ES-I3 (cell line): ENCODE measurements around the gene SCYGR3.

ENCODE experiments used
- H3K36me3 ChIP-seq: 2 replicates; pipeline ENCODE4 v1.6.1; 2013; ENCODE audit warnings: mild to moderate bottlenecking, low read length, control low read depth, moderate library complexity; ENCODE audit not compliant: insufficient read depth
- H3K4me1 ChIP-seq: 2 replicates; pipeline ENCODE4 v1.6.1; 2013; ENCODE audit warnings: mild to moderate bottlenecking, control low read depth, low read length; ENCODE audit not compliant: insufficient read depth
- H3K9ac ChIP-seq: 2 replicates; pipeline ENCODE4 v1.6.1; 2013; ENCODE audit warnings: low read depth, mild to moderate bottlenecking, low read length, moderate library complexity
- H3K9me3 ChIP-seq: 2 replicates; pipeline ENCODE4 v1.6.1; 2013; ENCODE audit warnings: mild to moderate bottlenecking, low read length, moderate library complexity; ENCODE audit not compliant: control insufficient read depth, insufficient read depth

SCYGR3 gene, protein sequence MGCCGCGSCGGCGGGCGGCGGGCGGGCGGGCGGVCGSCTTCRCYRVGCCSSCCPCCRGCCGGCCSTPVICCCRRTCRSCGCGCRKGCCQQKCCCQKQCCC

GRCh38 chr2:227614740-227615139 is at the start of gene SCYGR3:
Gene SCYGR3 (minus strand): TSS chr2:227614840. CDS start chr2:227614840, 0 bp downstream.
- Histone ChIP-seq H3K4me1 (peaks cover 10% of the 10 kb centered on the region), H3K9ac (no peak within 1 kb of the TSS), H3K36me3 (no peaks in the 10 kb centered on the region), H3K9me3 (no peaks in the 10 kb centered on the region)

DNA sequence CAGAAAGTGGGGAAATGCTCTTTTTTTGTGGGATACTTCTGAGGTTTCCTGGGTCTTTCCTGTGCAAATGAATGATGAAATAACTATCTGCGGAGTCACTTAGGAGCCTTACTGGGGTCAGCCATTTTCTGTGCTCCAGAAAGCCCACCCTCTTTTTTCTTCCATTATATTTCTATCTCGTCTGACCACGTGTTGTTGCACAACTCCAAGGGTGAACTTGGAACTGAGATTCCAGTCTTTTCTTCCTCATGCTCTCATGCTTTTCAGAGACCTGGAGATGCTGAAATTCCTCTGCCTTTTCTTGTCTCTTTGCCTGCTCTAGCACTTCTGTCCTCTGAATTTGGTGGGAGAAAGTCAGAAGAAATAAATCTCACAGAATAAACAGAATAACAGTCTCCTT is 47.2 kb upstream of the SCYGR3 start:
- no peak overlapping the region for H3K9ac ChIP-seq
- H3K4me1 ChIP-seq, result peaks cover 14% of the 10 kb centered on the region

DNA sequence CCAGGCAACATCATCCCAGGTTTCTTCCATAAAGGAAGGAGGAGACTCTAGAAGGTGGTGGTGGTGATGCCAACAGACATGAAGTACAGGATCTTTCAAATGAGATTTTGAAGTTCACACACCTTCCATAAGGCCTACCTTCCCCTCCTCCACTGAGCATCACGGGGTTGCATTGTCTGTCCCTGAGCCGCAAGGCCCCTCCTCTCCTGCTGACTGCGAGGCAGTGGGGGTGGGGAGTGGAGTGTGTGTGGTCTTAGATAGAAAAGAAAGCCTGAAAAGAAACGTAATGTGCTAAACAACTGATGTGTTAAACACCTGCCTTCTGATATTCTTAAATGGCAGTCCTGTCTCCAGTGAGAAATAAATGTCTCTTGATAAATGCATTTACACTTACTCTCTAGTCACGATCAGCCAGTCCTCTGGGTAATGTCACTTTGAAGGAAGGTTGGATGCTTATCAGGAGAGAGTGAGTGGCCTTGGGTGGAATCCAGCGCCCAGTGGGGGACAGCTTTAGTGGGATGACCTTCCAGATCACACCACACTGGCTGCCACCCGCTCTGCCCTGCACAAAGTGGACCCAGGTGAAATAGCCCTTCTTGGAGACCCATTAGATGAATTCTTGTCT is 46.5 kb upstream of the SCYGR3 start:
- Histone ChIP-seq H3K4me1 (peaks cover 14% of the 10 kb centered on the region), H3K9ac (no peak overlapping the region), H3K36me3 (no peaks in the 10 kb centered on the region), H3K9me3 (no peaks in the 10 kb centered on the region)

More for the DNA sequence above, 47.2 kb upstream of the SCYGR3 start:
- Histone ChIP-seq H3K36me3 (no peaks in the 10 kb centered on the region), H3K9me3 (no peaks in the 10 kb centered on the region)

GRCh38 chr2:227657199-227657845 is 42.7 kb upstream of the SCYGR3 start:
- Histone ChIP-seq H3K36me3 (no peaks in the 10 kb centered on the region), H3K9ac (no peak overlapping the region), H3K4me1 (peaks cover 14% of the 10 kb centered on the region), H3K9me3 (no peaks in the 10 kb centered on the region)

DNA sequence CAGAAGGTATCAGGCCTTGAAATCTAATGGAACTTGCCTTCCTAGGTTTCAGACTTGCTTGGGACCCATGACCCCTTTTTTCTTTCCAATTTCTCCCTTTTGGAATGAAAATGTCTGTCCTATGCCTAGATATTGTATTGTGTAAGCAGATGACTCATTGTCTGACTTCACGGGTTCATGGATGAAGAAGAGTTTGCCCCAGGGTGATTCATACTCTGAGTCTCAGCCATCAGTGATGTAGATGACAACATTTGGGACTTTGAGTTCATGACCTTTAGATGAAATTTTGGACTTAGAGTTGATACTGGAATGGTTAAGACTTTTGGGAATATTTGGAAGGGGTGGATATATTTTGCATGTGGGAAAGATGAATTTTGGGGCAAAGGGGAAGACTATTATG is 40.8 kb upstream of the SCYGR3 start:
- no peaks in the 10 kb centered on the region for H3K9me3 ChIP-seq
- H3K36me3 ChIP-seq, result no peaks in the 10 kb centered on the region
- no peak overlapping the region for H3K9ac ChIP-seq
- no peaks in the 10 kb centered on the region for H3K4me1 ChIP-seq

DNA sequence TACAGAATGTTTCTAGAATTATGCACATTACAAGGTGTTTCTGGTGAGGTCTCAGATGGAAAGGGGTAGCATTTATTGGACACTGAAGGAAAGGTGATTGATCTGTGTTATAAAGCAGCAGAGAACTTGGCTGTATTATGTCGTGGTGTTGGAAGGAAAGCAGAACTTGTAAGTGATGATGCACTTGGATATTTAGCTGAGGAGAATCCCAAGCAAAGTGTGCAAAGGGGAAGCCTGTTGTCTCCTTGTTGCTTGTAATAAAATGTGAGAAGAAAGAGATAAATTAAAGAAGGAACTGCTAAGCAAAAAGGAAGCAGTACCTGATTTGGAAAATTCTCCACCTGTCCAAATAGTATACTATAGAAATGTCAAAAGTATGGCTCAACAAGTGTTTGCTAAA is 39.8 kb upstream of the SCYGR3 start:
- Histone ChIP-seq H3K4me1 (no peaks in the 10 kb centered on the region), H3K9me3 (no peaks in the 10 kb centered on the region), H3K9ac (no peak overlapping the region), H3K36me3 (no peaks in the 10 kb centered on the region)

GRCh38 chr2:227653419-227653818 is 38.8 kb upstream of the SCYGR3 start:
- no peak overlapping the region for H3K9ac ChIP-seq
- H3K4me1 ChIP-seq, result no peaks in the 10 kb centered on the region
- no peaks in the 10 kb centered on the region for H3K9me3 ChIP-seq
- no peaks in the 10 kb centered on the region for H3K36me3 ChIP-seq

DNA sequence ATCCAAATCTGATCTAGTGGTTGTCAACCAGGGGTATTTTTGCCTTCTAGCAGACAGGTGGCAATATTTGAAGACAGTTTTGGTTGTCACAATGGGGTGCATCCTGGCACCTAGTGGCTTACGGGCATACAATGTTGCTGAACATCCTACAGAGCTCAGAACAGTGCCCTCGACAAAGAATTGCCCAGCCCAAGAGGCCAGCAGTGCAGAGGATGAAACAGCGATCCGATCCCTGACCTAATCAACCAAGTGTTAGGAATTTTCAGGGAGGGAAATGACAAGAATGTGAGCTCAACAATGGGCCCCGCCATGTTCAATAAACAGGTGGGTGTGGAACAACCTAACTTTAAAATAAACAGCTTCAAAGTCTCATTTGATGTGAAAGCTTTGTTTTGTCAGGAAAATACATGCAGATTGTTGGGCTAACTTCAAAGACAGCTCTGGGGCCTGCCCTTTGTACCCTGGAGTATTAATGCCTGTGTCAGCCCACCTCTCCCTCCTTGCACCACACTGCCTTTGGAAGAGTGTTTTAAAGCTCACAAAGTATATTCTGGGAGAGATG is 29.4 kb upstream of the SCYGR3 start:
- Histone ChIP-seq H3K4me1 (peaks cover 5% of the 10 kb centered on the region), H3K9ac (no peak overlapping the region), H3K36me3 (no peaks in the 10 kb centered on the region), H3K9me3 (no peaks in the 10 kb centered on the region)

DNA sequence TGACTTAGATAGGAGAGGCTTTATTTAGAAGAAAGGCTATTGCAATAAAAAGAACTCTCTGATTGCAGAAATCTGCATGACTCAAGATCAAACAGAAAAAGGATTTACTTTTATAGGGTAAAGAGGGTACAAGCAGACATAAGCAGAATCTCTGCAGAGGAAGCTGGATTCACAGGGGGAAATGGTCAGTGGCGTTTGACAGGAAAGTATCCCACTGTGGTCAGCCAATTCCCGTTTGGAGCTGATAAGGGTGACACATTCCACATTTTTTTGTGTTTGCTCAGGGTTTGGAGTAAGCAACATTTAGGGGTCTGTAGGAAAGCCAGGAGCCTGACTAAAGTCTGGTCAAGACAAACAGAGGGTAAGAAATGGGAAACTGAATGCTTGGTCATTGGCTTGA is 28.0 kb upstream of the SCYGR3 start:
- Histone ChIP-seq H3K36me3 (no peaks in the 10 kb centered on the region), H3K9ac (no peak overlapping the region), H3K4me1 (peaks cover 5% of the 10 kb centered on the region), H3K9me3 (no peaks in the 10 kb centered on the region)

DNA sequence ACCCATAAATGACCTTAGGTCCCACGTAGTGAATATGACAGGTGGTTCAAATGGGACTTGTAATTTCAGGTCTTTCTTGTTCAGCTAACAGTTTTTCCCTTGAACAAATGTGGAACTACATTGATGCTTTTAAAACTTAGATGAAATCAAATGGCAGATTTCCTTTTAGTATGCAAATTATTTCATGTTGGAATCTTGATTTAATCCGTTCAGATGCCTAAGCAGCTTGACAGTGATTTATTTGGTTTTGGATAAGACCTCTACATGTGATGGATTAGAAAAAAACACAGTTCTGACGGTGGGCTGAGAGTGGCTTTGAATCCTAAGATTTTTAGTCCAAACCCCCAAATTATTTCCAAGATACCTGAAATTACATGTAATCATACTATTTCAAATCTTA is 19.6 kb upstream of the SCYGR3 start:
- Histone ChIP-seq H3K4me1 (no peaks in the 10 kb centered on the region), H3K9me3 (no peaks in the 10 kb centered on the region)

DNA sequence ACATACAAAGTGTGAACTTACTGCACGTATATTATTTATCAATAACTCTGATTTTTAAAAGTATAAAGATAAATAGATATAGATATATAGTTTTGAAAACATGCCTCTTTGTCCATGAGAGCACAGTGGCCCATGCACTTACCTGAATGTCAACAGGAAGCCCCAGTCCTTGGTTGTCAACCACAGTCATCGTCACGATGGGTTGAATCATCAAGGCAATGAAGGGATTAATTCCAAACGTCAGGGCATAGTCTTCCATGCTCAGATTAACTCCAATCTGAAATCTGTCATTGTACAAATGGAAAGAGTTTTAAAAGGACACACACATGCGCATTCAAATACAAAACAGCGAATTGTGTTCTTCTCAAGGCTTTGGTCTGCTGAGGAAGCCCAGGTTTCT is 18.2 kb upstream of the SCYGR3 start:
- Histone ChIP-seq H3K36me3 (no peaks in the 10 kb centered on the region), H3K4me1 (no peaks in the 10 kb centered on the region), H3K9ac (no peak overlapping the region), H3K9me3 (no peaks in the 10 kb centered on the region)

More for the DNA sequence above, 19.6 kb upstream of the SCYGR3 start:
- Histone ChIP-seq H3K36me3 (no peaks in the 10 kb centered on the region), H3K9ac (no peak overlapping the region)

DNA sequence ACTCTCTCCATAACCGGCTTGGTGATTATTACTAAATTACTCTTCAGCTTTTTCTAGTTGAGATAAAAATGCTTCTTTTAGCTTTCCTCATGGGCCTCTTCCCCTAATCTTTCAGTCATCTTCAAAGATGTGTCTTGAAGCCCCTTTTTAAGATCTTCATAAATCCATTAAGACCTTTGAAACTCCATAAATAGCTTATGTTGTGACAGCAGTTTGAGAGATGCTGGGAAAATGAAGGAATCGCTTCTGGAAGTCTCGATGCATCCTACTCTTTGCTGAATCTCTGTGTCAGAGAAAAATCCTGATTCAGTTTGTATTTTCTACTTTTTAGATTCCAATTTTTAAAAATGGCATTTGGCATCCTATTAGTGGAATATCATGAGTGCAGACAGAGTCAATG is 15.7 kb upstream of the SCYGR3 start:
- Histone ChIP-seq H3K4me1 (no peaks in the 10 kb centered on the region), H3K9me3 (no peaks in the 10 kb centered on the region), H3K36me3 (no peaks in the 10 kb centered on the region), H3K9ac (no peak overlapping the region)

GRCh38 chr2:227629435-227629834 is 14.8 kb upstream of the SCYGR3 start:
- H3K4me1 ChIP-seq, result no peaks in the 10 kb centered on the region
- H3K36me3 ChIP-seq, result no peaks in the 10 kb centered on the region
- no peak overlapping the region for H3K9ac ChIP-seq
- no peaks in the 10 kb centered on the region for H3K9me3 ChIP-seq

DNA sequence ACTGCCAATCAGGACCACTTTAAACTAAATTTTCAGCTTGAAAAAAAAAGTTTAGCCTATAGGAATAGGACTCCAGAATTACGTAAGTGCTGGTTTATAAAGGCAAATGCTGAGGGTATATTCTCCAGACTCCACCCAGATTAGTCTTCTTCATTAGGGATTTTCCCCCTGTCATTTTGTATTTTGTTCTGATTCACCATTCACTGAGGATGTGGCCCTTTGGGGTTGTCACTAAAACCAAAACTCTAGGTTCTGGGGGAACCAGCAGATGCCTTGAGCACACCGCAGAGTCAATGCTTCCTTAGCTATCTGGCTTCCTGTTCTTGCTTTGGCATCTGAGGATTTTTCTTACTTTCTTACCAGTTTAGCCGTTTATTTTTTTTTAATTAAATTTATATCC is 13.1 kb upstream of the SCYGR3 start:
- Histone ChIP-seq H3K9me3 (no peaks in the 10 kb centered on the region), H3K4me1 (no peaks in the 10 kb centered on the region), H3K36me3 (no peaks in the 10 kb centered on the region), H3K9ac (no peak overlapping the region)

DNA sequence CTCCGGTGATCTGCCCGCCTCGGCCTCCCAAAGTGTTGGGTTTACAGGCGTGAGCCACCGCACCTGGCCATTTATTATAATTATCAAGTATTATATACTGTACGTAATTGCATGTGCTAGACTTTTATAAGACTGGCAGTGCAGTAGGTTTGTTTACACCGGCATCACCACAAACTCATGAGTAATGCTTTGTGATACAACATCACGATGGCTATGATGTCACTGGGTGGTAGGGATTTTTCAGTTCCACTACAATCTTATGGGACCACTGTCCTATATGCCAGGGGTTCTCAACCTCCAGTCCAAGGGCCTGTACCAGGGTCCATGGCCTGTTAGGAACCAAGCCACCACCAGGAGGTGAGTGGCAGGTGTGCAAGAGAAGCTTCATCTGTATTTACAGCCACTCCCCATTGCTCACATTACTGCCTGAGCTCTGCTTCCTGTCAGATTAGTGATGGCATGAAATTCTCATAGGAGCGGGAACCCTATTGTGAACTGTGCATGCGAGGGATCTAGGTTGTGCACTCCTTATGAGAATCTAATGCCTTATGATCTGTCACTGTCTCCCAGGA is 12.0 kb upstream of the SCYGR3 start:
- no peaks in the 10 kb centered on the region for H3K36me3 ChIP-seq
- H3K4me1 ChIP-seq, result no peaks in the 10 kb centered on the region
- H3K9ac ChIP-seq, result no peak overlapping the region
- no peaks in the 10 kb centered on the region for H3K9me3 ChIP-seq
